PC-3 (cell line): Measurements from ENCODE around the gene PSPC1. TPM values are rescaled to one million over a fixed set of nuclear protein-coding genes. Genes with fewer than 3 reads are reported as not detected.
A peak's percentile ranks its signal among the peaks of the same experiment; 100 is the strongest.
"Not testable (repeated sequence)": the region's sequence is repeated elsewhere in the genome, so short reads cannot be mapped to it uniquely, and the experiment has no call there.

Experiments used
- ATAC-seq: fragments of 200-7000 bp; cut with Tn5 transposase; 2 replicates; pipeline ENCODE4 v1.9.1; 2020; ENCODE audit warnings: mild to moderate bottlenecking, moderate library complexity
- BruUV-seq: library from RNA; stranded (reverse); fragments of 400-500 nt; replicated peaks from 2 replicates; lab custom pipeline; 2021; lab: Mats Ljungman, UMichigan
- CTCF ChIA-PET: fragments of 300-600 bp; sonication (Branson Sonifier 250); formaldehyde crosslinking; loops from one replicate; lab custom pipeline; 2022; ENCODE audit warnings: antibody characterized with exemption; lab: Charles Lee
- POLR2A ChIA-PET: fragments of 300-600 bp; sonication (Branson Sonifier 250); formaldehyde crosslinking; loops from one replicate; lab custom pipeline; 2022; ENCODE audit warnings: antibody characterized with exemption; ENCODE audit not compliant: unreplicated experiment; lab: Charles Lee
- DNase-seq: peaks from one replicate; pipeline ENCODE4 v3.0.0-alpha.2; 2015
- H2AFZ ChIP-seq: fragments of 300-600 bp; sonication (generic); 2 replicates; pipeline ENCODE4 v1.6.0; 2016; ENCODE audit warnings: antibody characterized with exemption, low read length
- H3F3A ChIP-seq: fragments of 300-600 bp; sonication (generic); one replicate; pipeline ENCODE4 v1.6.0; 2017; ENCODE audit warnings: antibody characterized with exemption, low read length, control low read depth, mild to moderate bottlenecking; ENCODE audit not compliant: unreplicated experiment
- H3K27ac ChIP-seq: fragments of 300-600 bp; sonication (generic); 2 replicates; pipeline ENCODE4 v1.5.1; 2016; ENCODE audit warnings: mild to moderate bottlenecking, low read length
- H3K27me3 ChIP-seq: fragments of 300-600 bp; sonication (generic); 2 replicates; pipeline ENCODE4 v1.6.1; 2016; ENCODE audit warnings: low read length, mixed read lengths
- H3K36me3 ChIP-seq: fragments of 300-600 bp; sonication (generic); 2 replicates; pipeline ENCODE4 v1.6.1; 2016; ENCODE audit warnings: low read depth, mixed run types, low read length, mixed read lengths
- H3K4me1 ChIP-seq: fragments of 300-600 bp; sonication (generic); 2 replicates; pipeline ENCODE4 v1.5.1; 2016; ENCODE audit warnings: low read length; ENCODE audit not compliant: insufficient read depth
- H3K4me2 ChIP-seq: fragments of 300-600 bp; sonication (generic); 2 replicates; pipeline ENCODE4 v1.6.0; 2016; ENCODE audit warnings: low read length
- H3K4me3 ChIP-seq: fragments of 300-600 bp; sonication (generic); 2 replicates; pipeline ENCODE4 v1.5.1; 2016; ENCODE audit warnings: mild to moderate bottlenecking, low read length, mixed read lengths
- H3K79me2 ChIP-seq: fragments of 300-600 bp; sonication (generic); 2 replicates; pipeline ENCODE4 v1.6.1; 2017; ENCODE audit warnings: low read length, mixed read lengths
- H3K9ac ChIP-seq: fragments of 300-600 bp; sonication (generic); 2 replicates; pipeline ENCODE4 v1.6.0; 2016; ENCODE audit warnings: mild to moderate bottlenecking, low read length
- H3K9me2 ChIP-seq: fragments of 300-600 bp; sonication (generic); replicated peaks from 2 replicates; pipeline ENCODE4 v1.6.1; 2016; ENCODE audit warnings: mixed run types, low read length, mixed read lengths
- H3K9me3 ChIP-seq: fragments of 300-600 bp; sonication (generic); 2 replicates; pipeline ENCODE4 v1.6.1; 2016; ENCODE audit warnings: low read length, mixed read lengths
- H4K20me1 ChIP-seq: fragments of 300-600 bp; sonication (generic); 2 replicates; pipeline ENCODE4 v1.6.1; 2016; ENCODE audit warnings: low read length, mixed read lengths
- CTCF ChIP-seq: fragments of 300-600 bp; sonication (generic); conservative IDR thresholded peaks from 2 replicates; pipeline ENCODE4 v1.5.1; 2017; ENCODE audit warnings: antibody characterized with exemption, low read depth, mild to moderate bottlenecking, low read length
- EZH2 ChIP-seq: fragments of 300-600 bp; sonication (generic); IDR thresholded peaks from one replicate; pipeline ENCODE4 v1.6.1; 2017; ENCODE audit warnings: antibody characterized with exemption, mild to moderate bottlenecking, low read length; ENCODE audit not compliant: unreplicated experiment
- EZH2phosphoT487 ChIP-seq: fragments of 300-600 bp; sonication (generic); IDR thresholded peaks from 2 replicates; pipeline ENCODE4 v1.6.1; 2018; ENCODE audit warnings: mild to moderate bottlenecking, antibody characterized with exemption, low read length, borderline replicate concordance
- intact Hi-C: fragments of 100-400 bp; cut with micrococcal nuclease; formaldehyde crosslinking; loops from 2 replicates; pipeline ENCODE4 v1.9.0; 2023
- total RNA-seq: library from RNA; depleted of rRNA; stranded (reverse); fragments of >200 nt; gene quantifications from 2 replicates; pipeline ENCODE4 v1.2.3, GENCODE V29; 2014

PSPC1 gene
- total RNA-seq, 1 experiment from 2014 or later = 121 TPM

GRCh38 chr13:19782049-19782726, 557 bp downstream of the PSPC1 start:
- peak overlapping the region; percentile 99 for H3K9ac ChIP-seq
- ATAC-seq = peak; percentile 48
- peak overlapping the region; percentile 72 for H3K27ac ChIP-seq
- ChIA-PET POLR2A (interaction anchor here (0.7 kb wide), 1 partner anchor 81 kb away, joined by 3 read pairs; the partner anchor contains the start of gene ZMYM5), CTCF (no interaction called here)
- H2AFZ ChIP-seq = peak overlapping the region; percentile 44
- H3K36me3 ChIP-seq = peaks cover 6% of the 10 kb centered on the region
- intact Hi-C loops = loop anchor here (1.0 to 5.0 kb wide), 3 partner anchors 65 to 175 kb away; partner anchors contain the start of gene ZMYM2
- H3K9me3 ChIP-seq = no peaks in the 10 kb centered on the region
- H3K9me2 ChIP-seq = no peaks in the 10 kb centered on the region
- H3K4me2 ChIP-seq = peak overlapping the region; percentile 81
- H3K27me3 ChIP-seq = no peaks in the 10 kb centered on the region
- H3K4me3 ChIP-seq = peak overlapping the region; percentile 99
- DNase-seq = peak; percentile 26
- TF ChIP-seq EZH2 = no peak
- no peak for TF ChIP-seq CTCF
- TF ChIP-seq EZH2phosphoT487 = no peak
- H3K79me2 ChIP-seq = peaks cover 32% of the 10 kb centered on the region
- H3F3A ChIP-seq = no peaks in the 10 kb centered on the region
- TSS peak; percentile 60 for BruUV-seq
- H3K4me1 ChIP-seq = no peaks in the 10 kb centered on the region
- peaks cover 17% of the 10 kb centered on the region for H4K20me1 ChIP-seq

GRCh38 chr13:19781526-19781925, 1.2 kb downstream of the PSPC1 start:
- peak overlapping the region; percentile 72 for H3K27ac ChIP-seq
- peak overlapping the region; percentile 81 for H3K4me2 ChIP-seq
- no peaks in the 10 kb centered on the region for H3K9me2 ChIP-seq
- peaks cover 39% of the 10 kb centered on the region for H3K79me2 ChIP-seq
- peak overlapping the region; percentile 99 for H3K4me3 ChIP-seq
- H3K4me1 ChIP-seq = no peaks in the 10 kb centered on the region
- ChIA-PET CTCF (no interaction called here), POLR2A (interaction anchor here (0.7 kb wide), 1 partner anchor 82 kb away, joined by 3 read pairs; the partner anchor contains the start of gene ZMYM5)
- no peaks in the 10 kb centered on the region for H3F3A ChIP-seq
- DNase-seq (peak; percentile 13), ATAC-seq (no peak)
- H3K9me3 ChIP-seq = no peaks in the 10 kb centered on the region
- no peak for TF ChIP-seq CTCF
- H3K9ac ChIP-seq = peak overlapping the region; percentile 99
- peaks cover 6% of the 10 kb centered on the region for H3K36me3 ChIP-seq
- no TSS peak for BruUV-seq
- H3K27me3 ChIP-seq = no peaks in the 10 kb centered on the region
- peaks cover 20% of the 10 kb centered on the region for H4K20me1 ChIP-seq
- intact Hi-C loops = loop anchor here (5.0 kb wide), 2 partner anchors 66 to 176 kb away; partner anchors contain the start of gene ZMYM2
- no peak overlapping the region for H2AFZ ChIP-seq

- H3K4me1 ChIP-seq, H3K9me2 ChIP-seq, BruUV-seq, H3K9me3 ChIP-seq, H2AFZ ChIP-seq, POLR2A ChIA-PET, H3K36me3 ChIP-seq, H3F3A ChIP-seq, CTCF ChIA-PET, H3K27me3 ChIP-seq: not testable (repeated sequence)
- Histone ChIP-seq H3K4me3 (peak overlapping the region; percentile 99), H3K27ac (peak overlapping the region; percentile 61), H3K4me2 (peak overlapping the region; percentile 81), H3K9ac (peak overlapping the region; percentile 99), H3K79me2 (peaks cover 45% of the 10 kb centered on the region), H4K20me1 (peaks cover 26% of the 10 kb centered on the region)
- peak; percentile 15 for DNase-seq
- ATAC-seq = peak; percentile 5; the same call in 1 of the 2 replicates
- intact Hi-C loops = loop anchor here (5.0 kb wide), 2 partner anchors 66 to 176 kb away; partner anchors contain the start of gene ZMYM2
Observed at GRCh38 chr13:19780753-19781418, 1.9 kb downstream of the PSPC1 start.
